ENCODE measurements around the gene ATOSA. TPM values are rescaled to one million over a fixed set of nuclear protein-coding genes. Genes with fewer than 3 reads are reported as not detected.

ATOSA gene
- total and polyA plus RNA-seq, 12 donors: 8.7 to 98.1 (median 30.3) TPM

DNA sequence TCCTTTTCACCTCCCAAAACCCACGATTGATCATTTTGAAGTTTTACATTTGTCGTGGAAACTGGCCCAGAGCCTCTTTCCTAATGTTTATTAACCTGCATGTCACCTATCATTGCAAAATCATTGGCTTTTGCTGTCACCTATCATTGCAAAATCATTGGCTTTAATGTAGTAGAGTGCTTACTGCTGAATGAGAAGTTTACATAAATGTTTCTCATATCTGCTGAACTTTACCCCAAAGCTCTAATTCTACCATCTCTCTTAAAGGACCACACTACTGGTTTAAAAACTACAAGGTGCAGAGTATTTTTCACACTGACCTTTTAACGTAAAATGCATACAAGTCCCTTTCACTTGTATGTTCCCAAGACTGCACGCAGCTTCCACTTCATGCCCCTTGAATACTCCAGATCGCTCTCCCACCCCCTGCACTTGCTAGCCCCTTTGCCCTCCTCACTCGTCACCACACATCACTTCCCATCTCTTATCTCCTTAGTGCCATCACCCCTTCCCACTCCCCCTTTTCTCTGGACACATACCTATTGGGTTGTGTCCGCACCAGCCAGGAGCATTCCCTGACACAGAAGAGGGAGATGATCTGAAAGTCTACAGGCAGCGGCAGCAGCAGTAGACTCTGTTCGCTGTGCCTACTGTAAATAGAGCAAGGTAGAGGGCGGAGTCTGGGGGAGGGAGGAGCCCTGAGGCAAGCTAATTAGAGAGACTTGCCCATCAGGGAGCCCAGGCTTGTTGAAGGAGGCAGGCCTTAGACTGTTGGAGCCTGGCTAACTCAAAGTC is 30.2 kb upstream of the ATOSA start:
- Histone ChIP-seq H3K36me3 (no peaks in the 10 kb centered on the region), H3K9me3 (no peaks in the 10 kb centered on the region), H3K4me1 (no peaks in the 10 kb centered on the region), H3K4me3 (no peak overlapping the region), H3K27ac (no peak overlapping the region), H3K27me3 (no peaks in the 10 kb centered on the region)
- DNase-seq (no peak), ATAC-seq (peak in 1 of 8 donors; percentile 44)
- 55 to 64% methylated on average over 10 of the region's 10 CpGs for WGBS, 2 donors
- TF ChIP-seq, protein P1, sequence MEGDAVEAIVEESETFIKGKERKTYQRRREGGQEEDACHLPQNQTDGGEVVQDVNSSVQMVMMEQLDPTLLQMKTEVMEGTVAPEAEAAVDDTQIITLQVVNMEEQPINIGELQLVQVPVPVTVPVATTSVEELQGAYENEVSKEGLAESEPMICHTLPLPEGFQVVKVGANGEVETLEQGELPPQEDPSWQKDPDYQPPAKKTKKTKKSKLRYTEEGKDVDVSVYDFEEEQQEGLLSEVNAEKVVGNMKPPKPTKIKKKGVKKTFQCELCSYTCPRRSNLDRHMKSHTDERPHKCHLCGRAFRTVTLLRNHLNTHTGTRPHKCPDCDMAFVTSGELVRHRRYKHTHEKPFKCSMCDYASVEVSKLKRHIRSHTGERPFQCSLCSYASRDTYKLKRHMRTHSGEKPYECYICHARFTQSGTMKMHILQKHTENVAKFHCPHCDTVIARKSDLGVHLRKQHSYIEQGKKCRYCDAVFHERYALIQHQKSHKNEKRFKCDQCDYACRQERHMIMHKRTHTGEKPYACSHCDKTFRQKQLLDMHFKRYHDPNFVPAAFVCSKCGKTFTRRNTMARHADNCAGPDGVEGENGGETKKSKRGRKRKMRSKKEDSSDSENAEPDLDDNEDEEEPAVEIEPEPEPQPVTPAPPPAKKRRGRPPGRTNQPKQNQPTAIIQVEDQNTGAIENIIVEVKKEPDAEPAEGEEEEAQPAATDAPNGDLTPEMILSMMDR (IDR thresholded peaks at IDR 0.05): no peak
- intact Hi-C loops (cut with DNase I): no loop called here

- WGBS, 2 donors: 95 to 100% methylated on average over 1 of the region's 1 CpG
- no peaks in the 10 kb centered on the region for H3K4me1 ChIP-seq
These were observed 26.9 kb upstream of the ATOSA start for GRCh38 chr15:52706091-52706490.

GRCh38 chr15:52702390-52702789 is 23.2 kb upstream of the ATOSA start:
- WGBS, 2 donors: 81 to 85% methylated on average over 1 of the region's 1 CpG
- Histone ChIP-seq H3K9me3 (no peaks in the 10 kb centered on the region), H3K4me1 (no peaks in the 10 kb centered on the region), H3K4me3 (no peak overlapping the region), H3K27me3 (peaks cover 0 to 8% (median 0%) of the 10 kb centered on the region in 7 donors), H3K36me3 (no peaks in the 10 kb centered on the region), H3K27ac (no peak overlapping the region)
- TF ChIP-seq, protein P1 (IDR thresholded peaks at IDR 0.05): no peak
- ATAC-seq: no peak
- DNase-seq: no peak
- intact Hi-C loops (cut with DNase I): no loop called here

More at GRCh38 chr15:52706091-52706490, 26.9 kb upstream of the ATOSA start:
- TF ChIP-seq, protein P1 (IDR thresholded peaks at IDR 0.05): no peak
- Histone ChIP-seq H3K9me3 (no peaks in the 10 kb centered on the region), H3K27me3 (peaks cover 0 to 8% (median 0%) of the 10 kb centered on the region in 7 donors), H3K4me3 (no peak overlapping the region), H3K36me3 (no peaks in the 10 kb centered on the region), H3K27ac (no peak overlapping the region)
- DNase-seq (no peak), ATAC-seq (no peak)
- intact Hi-C loops (cut with DNase I): no loop called here

- DNase-seq: no peak
- H3K36me3 ChIP-seq: no peaks in the 10 kb centered on the region
- no peak for ATAC-seq
- no peak overlapping the region for H3K4me3 ChIP-seq
- intact Hi-C loops (cut with DNase I): no loop called here
- WGBS, 2 donors: 65 to 70% methylated on average over 3 of the region's 3 CpGs
- H3K27me3 ChIP-seq: peaks cover 0 to 8% (median 0%) of the 10 kb centered on the region in 7 donors
- H3K9me3 ChIP-seq: no peaks in the 10 kb centered on the region
- TF ChIP-seq, protein P1 (IDR thresholded peaks at IDR 0.05): no peak
- H3K4me1 ChIP-seq: no peaks in the 10 kb centered on the region
- no peak overlapping the region for H3K27ac ChIP-seq
These were observed 20.3 kb upstream of the ATOSA start for GRCh38 chr15:52699457-52699856.
